Stimulated activated CD4-positive, alpha-beta T cell treated with anti-CD3 and anti-CD28 coated beads, Interleukin-1b, Interleukin-23, amount 100 ng/mL, for 48 hours (primary cell): Measurements from ENCODE around the gene TMEM132D.
"Not testable (repeated sequence)": the region's sequence is repeated elsewhere in the genome, so short reads cannot be mapped to it uniquely, and the experiment has no call there.

Experiments used
- DNase-seq: peaks from one replicate; pipeline ENCODE4 v3.0.0-alpha.2; 2020

Gene TMEM132D

GRCh38 chr12:129208566-129208965 lies 695.3 kb downstream of the TMEM132D start:
- no peak for DNase-seq

GRCh38 chr12:129207084-129207483 lies 696.7 kb downstream of the TMEM132D start:
- no peak for DNase-seq

GRCh38 chr12:129203456-129203855 lies 700.4 kb downstream of the TMEM132D start:
- no peak for DNase-seq

- no peak for DNase-seq
These were observed 701.6 kb downstream of the TMEM132D start for GRCh38 chr12:129202109-129202814.

- DNase-seq: no peak
These were observed 702.8 kb downstream of the TMEM132D start for GRCh38 chr12:129201029-129201428.

- no peak for DNase-seq
These were observed 703.2 kb downstream of the TMEM132D start for GRCh38 chr12:129200576-129200975.

- no peak for DNase-seq
These were observed 706.9 kb downstream of the TMEM132D start for GRCh38 chr12:129196927-129197326.

- DNase-seq: no peak
These were observed 708.7 kb downstream of the TMEM132D start for GRCh38 chr12:129195081-129195480.

- DNase-seq: no peak
These were observed 710.5 kb downstream of the TMEM132D start for GRCh38 chr12:129193263-129193871.

GRCh38 chr12:129190827-129191226 lies 713.0 kb downstream of the TMEM132D start:
- no peak for DNase-seq

GRCh38 chr12:129189879-129190278 lies 713.9 kb downstream of the TMEM132D start:
- not testable (repeated sequence) for DNase-seq

- no peak for DNase-seq
These were observed 716.9 kb downstream of the TMEM132D start for GRCh38 chr12:129186952-129187351.

GRCh38 chr12:129185855-129186254 lies 718.0 kb downstream of the TMEM132D start:
- DNase-seq: no peak

- no peak for DNase-seq
These were observed 719.5 kb downstream of the TMEM132D start for GRCh38 chr12:129184127-129184928.

GRCh38 chr12:129179941-129180553 lies 723.8 kb downstream of the TMEM132D start:
- DNase-seq: no peak

- DNase-seq: no peak
These were observed 733.9 kb downstream of the TMEM132D start for GRCh38 chr12:129169928-129170327.

GRCh38 chr12:129163861-129164260 lies 740.0 kb downstream of the TMEM132D start:
- no peak for DNase-seq

GRCh38 chr12:129163461-129163860 lies 740.4 kb downstream of the TMEM132D start:
- DNase-seq: no peak

GRCh38 chr12:129162805-129163204 lies 741.0 kb downstream of the TMEM132D start:
- no peak for DNase-seq

- no peak for DNase-seq
These were observed 742.3 kb downstream of the TMEM132D start for GRCh38 chr12:129161511-129161910.

- no peak for DNase-seq
These were observed 743.5 kb downstream of the TMEM132D start for GRCh38 chr12:129160282-129160681.

GRCh38 chr12:129152351-129153104 lies 751.3 kb downstream of the TMEM132D start:
- no peak for DNase-seq

- no peak for DNase-seq
These were observed 753.1 kb downstream of the TMEM132D start for GRCh38 chr12:129150721-129151120.
